MCF 10A (cell line): Measurements from ENCODE around the gene PDE1A. TPM values are rescaled to one million over a fixed set of nuclear protein-coding genes. Genes with fewer than 3 reads are reported as not detected.

Experiments
- BruUV-seq: library from RNA; stranded (reverse); fragments of 400-500 nt; replicated peaks from 2 replicates; lab custom pipeline; 2021; lab: Mats Ljungman, UMichigan
- CTCF ChIA-PET: fragments of 300-600 bp; sonication (Branson Sonifier 250); formaldehyde crosslinking; extraction: SDS; loops from one replicate; lab custom pipeline; 2021; ENCODE audit warnings: antibody characterized with exemption, inconsistent platforms; lab: Yijun Ruan, JAX
- POLR2A ChIA-PET: fragments of 300-600, 350-650 bp; sonication (Branson Sonifier 250); formaldehyde crosslinking; extraction: SDS; loops from one replicate; lab custom pipeline; 2020; ENCODE audit warnings: antibody characterized with exemption, inconsistent platforms; lab: Yijun Ruan, JAX
- DNase-seq: peaks from one replicate; pipeline ENCODE4 v3.0.0-alpha.2; 2018; ENCODE audit not compliant: unreplicated experiment
- H3K27ac Mint-ChIP-seq: one replicate; pipeline ENCODE4 v1.8.0; 2022; ENCODE audit warnings: mild to moderate bottlenecking, low read depth, mixed read lengths; ENCODE audit not compliant: unreplicated experiment
- H3K27me3 Mint-ChIP-seq: one replicate; pipeline ENCODE4 v1.8.0; 2022; ENCODE audit warnings: mixed read lengths; ENCODE audit not compliant: insufficient read depth, unreplicated experiment
- H3K36me3 Mint-ChIP-seq: one replicate; pipeline ENCODE4 v1.8.0; 2022; ENCODE audit warnings: mild to moderate bottlenecking, moderate library complexity, mixed read lengths; ENCODE audit not compliant: insufficient read depth, unreplicated experiment
- H3K4me1 Mint-ChIP-seq: one replicate; pipeline ENCODE4 v1.8.0; 2022; ENCODE audit warnings: mixed read lengths; ENCODE audit not compliant: insufficient read depth, unreplicated experiment
- H3K4me3 Mint-ChIP-seq: one replicate; pipeline ENCODE4 v1.8.0; 2022; ENCODE audit warnings: mild to moderate bottlenecking, moderate library complexity, mixed read lengths; ENCODE audit not compliant: unreplicated experiment
- H3K9me3 Mint-ChIP-seq: one replicate; pipeline ENCODE4 v1.8.0; 2022; ENCODE audit warnings: mixed read lengths; ENCODE audit not compliant: unreplicated experiment
- CTCF ChIP-seq: fragments of 200-600 bp; IDR thresholded peaks from one replicate; pipeline ENCODE4 v1.8.0; 2022; ENCODE audit warnings: antibody characterized with exemption, mild to moderate bottlenecking; ENCODE audit not compliant: unreplicated experiment
- intact Hi-C: fragments of 100-400 bp; cut with micrococcal nuclease; formaldehyde crosslinking; loops from 2 replicates; pipeline ENCODE4 v1.14.1; 2022
- total RNA-seq: library from RNA; stranded (reverse); gene quantifications from 2 replicates; pipeline ENCODE4 v1.2.3, GENCODE V29; 2022

PDE1A gene
- total RNA-seq, 1 experiment from 2014 or later: 0.30 TPM

GRCh38 chr2:182372661-182373060 lies 54.2 kb downstream of the PDE1A start:
- Mint-ChIP-seq H3K36me3 (no peaks in the 10 kb centered on the region), H3K4me1 (peaks cover 35% of the 10 kb centered on the region), H3K9me3 (peaks cover 27% of the 10 kb centered on the region), H3K27ac (peak overlapping the region; percentile 98), H3K4me3 (peak overlapping the region; percentile 10), H3K27me3 (no peaks in the 10 kb centered on the region)
- ChIA-PET CTCF (no interaction called here), POLR2A (interaction anchor here (0.8 kb wide), 1 partner anchor 52 kb away, joined by 4 read pairs; no protein-coding TSS in a partner anchor)
- intact Hi-C loops: no loop called here
- BruUV-seq: no TSS peak
- peak; percentile 85 for DNase-seq
- TF ChIP-seq CTCF: no peak

GRCh38 chr2:182368996-182369395 lies 57.8 kb downstream of the PDE1A start:
- no TSS peak for BruUV-seq
- Mint-ChIP-seq H3K4me3 (no peak overlapping the region), H3K36me3 (no peaks in the 10 kb centered on the region), H3K27me3 (no peaks in the 10 kb centered on the region), H3K4me1 (peaks cover 41% of the 10 kb centered on the region), H3K9me3 (peaks cover 19% of the 10 kb centered on the region), H3K27ac (peak overlapping the region; percentile 69)
- intact Hi-C loops: no loop called here
- no peak for TF ChIP-seq CTCF
- ChIA-PET CTCF (interaction anchor here (0.7 to 1.0 kb wide), 3 partner anchors 9 to 758 kb away, joined by 3 to 4 read pairs (median 3); no protein-coding TSS in a partner anchor), POLR2A (interaction anchor here (1.5 kb wide), 1 partner anchor 9 kb away, joined by 6 read pairs; no protein-coding TSS in a partner anchor)
- no peak for DNase-seq

- CTCF ChIA-PET: interaction anchor here (0.7 kb wide), 1 partner anchor 759 kb away, joined by 4 read pairs; no protein-coding TSS in a partner anchor
- no TSS peak for BruUV-seq
These were observed 58.4 kb downstream of the PDE1A start for GRCh38 chr2:182368446-182368845.

GRCh38 chr2:182367401-182367800 lies 59.4 kb downstream of the PDE1A start:
- Mint-ChIP-seq H3K9me3 (peaks cover 10% of the 10 kb centered on the region), H3K4me1 (peaks cover 30% of the 10 kb centered on the region), H3K27ac (no peak overlapping the region), H3K36me3 (no peaks in the 10 kb centered on the region), H3K4me3 (no peak overlapping the region), H3K27me3 (no peaks in the 10 kb centered on the region)
- TF ChIP-seq CTCF: no peak
- intact Hi-C loops: no loop called here
- no peak for DNase-seq
- ChIA-PET POLR2A (no interaction called here), CTCF (interaction anchor here (0.6 kb wide), 1 partner anchor 247 kb away, joined by 4 read pairs; no protein-coding TSS in a partner anchor)
- no TSS peak for BruUV-seq

More at GRCh38 chr2:182368446-182368845, 58.4 kb downstream of the PDE1A start:
- no peak overlapping the region for H3K4me3 Mint-ChIP-seq
- no peaks in the 10 kb centered on the region for H3K36me3 Mint-ChIP-seq
- no peaks in the 10 kb centered on the region for H3K27me3 Mint-ChIP-seq
- DNase-seq: peak; percentile 66
- intact Hi-C loops: no loop called here
- POLR2A ChIA-PET: interaction anchor here (1.5 kb wide), 1 partner anchor 10 kb away, joined by 6 read pairs; no protein-coding TSS in a partner anchor
- H3K4me1 Mint-ChIP-seq: peaks cover 40% of the 10 kb centered on the region
- peaks cover 14% of the 10 kb centered on the region for H3K9me3 Mint-ChIP-seq
- H3K27ac Mint-ChIP-seq: peak overlapping the region; percentile 69
- TF ChIP-seq CTCF: no peak
